ENCODE measurements around the gene UBAC1.
"Not testable (repeated sequence)": the region's sequence is repeated elsewhere in the genome, so short reads cannot be mapped to it uniquely, and the experiment has no call there.

Gene UBAC1

DNA sequence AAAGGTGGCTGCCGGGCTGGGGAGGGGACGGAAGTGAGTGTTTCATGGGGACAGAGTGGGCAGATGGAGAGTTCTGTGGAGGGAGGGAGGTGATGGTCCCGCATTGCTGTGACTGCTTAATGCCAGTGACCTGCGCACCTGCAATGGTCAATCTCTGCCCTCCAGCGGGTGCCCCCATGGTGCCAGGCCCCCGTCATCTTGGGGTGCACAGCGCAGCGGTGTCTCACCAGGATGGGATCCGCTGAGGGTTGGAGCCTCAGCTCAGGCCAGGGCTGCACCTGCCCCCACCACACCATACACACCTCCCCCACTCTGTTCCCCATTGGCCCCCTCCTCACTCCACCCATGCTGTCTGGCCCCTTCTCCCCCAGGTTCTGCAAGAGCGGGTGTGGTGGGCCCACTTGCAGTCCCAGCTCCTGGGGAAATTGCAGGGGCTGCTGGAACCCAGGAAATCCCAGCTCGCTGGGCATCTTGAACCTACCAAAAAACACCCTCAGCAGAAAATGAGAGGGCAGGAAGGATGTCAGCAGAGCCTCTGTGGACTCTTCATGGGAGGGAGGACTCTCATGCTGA, 41.8 kb downstream of the UBAC1 start:
- DNase-seq = no peak

DNA sequence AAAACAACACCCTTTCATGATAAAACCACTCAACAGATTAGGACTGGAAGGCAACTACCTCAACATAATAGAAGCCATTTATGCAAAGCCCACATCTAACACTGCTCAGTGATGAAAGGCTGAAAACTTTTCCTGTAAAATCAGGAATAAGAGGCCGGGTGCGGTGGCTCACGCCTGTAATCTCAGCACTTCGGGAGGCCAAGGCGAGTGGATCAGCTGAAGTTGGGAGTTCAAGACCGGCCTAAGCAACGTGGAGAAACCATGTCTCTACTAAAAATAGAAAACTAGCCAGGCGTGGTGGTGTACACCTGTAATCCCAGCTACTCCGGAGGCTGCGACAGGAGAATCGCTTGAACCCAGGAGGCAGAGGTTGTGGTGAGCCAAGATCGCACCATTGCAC, 44.9 kb downstream of the UBAC1 start:
- not testable (repeated sequence) for DNase-seq

DNA sequence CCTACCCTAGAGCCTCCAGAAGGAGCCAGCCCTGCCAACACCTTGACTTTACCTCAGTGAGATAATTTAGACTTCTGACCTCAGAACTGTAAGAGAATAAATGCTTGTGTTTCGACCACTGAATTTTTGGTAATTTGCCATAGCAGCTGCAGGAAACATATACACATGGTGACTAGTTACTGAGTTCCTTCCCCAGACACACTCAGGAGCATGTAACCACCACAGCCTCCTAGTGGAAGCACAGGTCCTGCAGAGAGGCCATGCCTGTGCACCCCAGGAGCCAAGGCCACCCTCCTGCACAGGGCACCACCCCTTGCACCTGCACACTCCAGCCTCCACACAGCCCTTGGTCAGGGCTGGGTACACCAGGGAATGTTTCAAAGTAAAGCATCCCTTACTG, 46.3 kb downstream of the UBAC1 start:
- DNase-seq = peak; percentile 35

DNA sequence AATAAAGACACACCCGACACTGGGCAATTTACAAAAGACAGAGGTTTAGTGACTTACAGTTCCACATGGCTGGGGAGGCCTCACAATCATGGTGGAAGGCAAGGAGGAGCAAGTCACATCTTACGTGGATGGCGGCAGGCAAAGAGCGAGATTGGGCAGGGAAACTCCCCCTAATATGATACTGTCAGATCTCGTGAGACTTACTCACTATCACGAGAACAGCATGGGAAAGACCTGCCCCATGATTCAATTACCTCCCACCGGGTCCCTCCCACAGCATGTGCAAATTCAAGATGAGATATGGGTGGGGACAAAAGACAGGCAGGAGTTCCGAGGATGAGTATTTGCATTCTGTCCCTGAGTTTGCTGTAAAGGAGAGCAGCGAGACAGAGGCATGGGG, 49.9 kb downstream of the UBAC1 start:
- not testable (repeated sequence) for DNase-seq

DNA sequence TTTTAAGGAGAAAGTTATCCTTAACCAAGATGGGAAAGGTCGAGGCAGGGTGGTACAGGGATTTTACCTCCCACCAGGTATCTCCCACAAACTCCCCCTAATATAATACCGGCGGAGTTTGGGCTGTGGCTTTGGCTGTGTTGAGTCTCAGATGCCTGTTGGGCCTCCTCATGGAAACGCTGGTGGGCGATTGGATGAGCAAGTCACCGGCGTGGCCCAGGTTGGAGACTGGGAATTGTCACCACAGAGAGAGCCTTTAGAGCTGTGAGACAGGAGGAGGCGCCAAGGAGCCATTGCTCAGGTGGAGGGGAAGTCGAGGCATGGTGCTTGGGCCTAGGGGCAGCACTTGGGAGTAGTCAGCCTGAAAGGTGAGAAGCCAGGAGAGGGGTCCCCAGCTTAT, 50.4 kb downstream of the UBAC1 start:
- no peak for DNase-seq

DNA sequence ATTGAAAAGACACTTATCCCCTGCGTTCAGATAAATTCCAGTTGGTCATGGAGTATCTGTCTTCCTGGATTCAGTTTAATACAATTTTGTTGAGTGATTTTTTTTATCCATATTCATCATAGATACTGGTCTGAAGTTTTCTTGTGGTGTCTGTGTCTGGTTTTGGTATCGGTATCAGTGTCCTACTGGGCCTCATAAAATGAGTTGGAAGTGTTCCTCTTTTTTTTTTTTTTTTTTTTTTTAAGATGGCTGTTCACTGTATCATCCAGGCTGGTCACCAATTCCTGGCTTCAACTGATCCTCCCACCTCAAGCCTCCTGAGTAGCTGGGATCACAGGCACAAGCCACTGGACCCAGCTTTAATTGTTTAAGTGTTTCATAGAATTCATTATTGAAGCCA, 51.0 kb downstream of the UBAC1 start:
- no peak for DNase-seq

DNA sequence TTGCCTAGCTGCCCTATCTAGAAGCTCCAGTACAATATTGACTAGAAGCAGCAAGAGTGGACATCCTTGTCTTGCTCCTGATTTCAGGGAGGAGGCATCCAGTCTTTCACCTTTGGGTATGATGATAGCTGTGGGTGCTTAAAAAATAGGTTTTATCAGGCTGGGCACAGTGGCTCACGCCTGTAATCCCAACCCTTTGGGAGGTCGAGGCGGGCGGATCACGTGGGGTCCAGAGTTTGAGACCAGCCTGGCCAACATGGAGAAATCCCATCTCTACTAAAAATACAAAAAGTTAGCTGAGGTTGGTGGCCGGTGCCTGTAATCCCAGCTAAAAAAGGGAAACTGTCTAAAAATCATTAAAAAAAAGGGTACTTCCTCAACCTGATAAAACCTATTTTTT, 51.8 kb downstream of the UBAC1 start:
- DNase-seq = no peak

DNA sequence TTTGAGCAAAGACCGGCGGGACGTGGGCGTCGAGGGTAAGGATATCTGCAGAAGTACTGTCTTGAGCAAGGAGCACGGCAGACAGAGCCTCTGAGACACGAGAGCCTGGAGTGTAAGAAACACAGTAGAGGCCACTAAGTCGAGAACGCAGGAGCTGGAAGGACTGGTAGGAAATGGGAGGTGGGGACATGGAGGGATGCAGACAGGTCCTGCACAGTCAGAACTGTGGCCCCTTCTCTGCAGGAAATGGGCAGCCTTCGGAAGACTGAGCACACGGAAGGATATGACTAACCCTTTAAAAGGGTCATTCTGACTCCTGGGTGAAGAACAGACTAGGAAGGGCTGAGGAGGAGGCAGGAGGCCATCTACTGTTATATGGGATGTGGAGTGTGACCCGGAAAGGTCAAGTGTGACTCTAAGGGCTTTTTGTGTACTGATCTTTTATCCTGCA, 52.4 kb downstream of the UBAC1 start:
- peak; percentile 48 for DNase-seq

DNA sequence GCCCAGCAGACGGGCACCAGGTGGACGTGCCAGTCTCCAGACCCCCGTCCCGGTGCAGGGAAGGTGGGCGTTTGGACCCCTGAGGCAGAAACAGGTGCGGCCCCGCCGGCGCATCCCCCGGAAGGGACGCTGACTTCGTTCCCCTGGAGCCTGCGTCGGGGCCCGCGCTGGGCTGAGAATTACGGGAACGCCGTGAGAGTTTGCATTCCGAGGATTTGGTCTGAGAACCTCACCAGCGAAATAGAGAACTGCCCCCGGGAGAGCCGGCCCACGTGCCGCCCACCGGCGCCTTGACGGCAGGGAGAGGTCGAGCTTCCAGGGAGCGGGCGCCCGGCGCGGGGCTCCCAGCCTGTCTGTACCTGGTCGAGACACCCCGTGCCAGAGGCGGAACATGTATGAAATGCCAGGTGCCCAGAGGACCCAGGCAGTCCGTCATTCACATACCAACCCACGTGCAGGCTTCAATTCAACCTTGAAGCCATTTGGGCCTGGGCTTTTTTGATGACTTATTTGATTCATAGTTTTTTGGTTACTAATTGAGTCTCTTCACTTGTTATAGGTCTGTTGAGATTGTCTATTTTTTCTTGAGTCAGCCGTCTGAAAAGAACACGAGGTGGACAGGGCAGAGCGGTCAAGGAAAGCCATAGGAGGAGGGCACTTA, 53.0 kb downstream of the UBAC1 start:
- DNase-seq = peak; percentile 37

DNA sequence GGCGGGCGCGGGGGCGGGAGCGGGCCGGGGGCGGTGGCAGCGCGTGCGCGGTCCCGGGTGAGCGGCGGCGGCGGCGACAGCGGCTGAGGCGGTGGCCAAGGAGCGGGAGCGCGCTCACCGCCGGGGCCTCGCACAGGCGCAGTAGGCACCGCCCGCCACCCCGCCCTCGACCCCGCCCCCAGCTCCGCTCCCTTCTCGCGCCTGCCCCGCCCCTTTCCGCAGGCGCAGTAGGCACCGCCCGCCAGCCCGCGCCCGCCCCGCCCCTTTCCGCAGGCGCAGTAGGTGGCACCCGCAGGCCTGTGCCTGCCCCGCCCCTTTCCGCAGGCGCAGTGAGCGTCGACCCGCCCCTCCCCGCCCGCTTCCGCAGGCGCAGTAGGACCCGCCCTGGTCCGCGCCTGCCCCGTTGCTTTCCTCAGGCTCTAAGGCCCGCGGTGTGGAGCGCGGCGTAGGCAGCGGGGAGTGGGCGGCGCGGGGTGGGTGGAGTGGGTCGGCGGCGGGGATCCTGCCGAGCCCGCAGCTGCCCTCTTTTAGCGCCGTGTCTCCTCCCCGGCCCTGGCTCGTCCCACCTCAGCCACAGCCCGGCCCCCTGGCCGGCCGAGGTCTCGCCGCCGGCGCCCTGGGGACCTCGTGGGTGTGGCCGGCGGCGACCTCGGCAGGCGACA, 53.6 kb downstream of the UBAC1 start, which contains the start of gene CAMSAP1:
TSS of gene CAMSAP1 (minus strand) at position 116 of the 662 bp plus-strand sequence. CDS start 387 bp downstream, outside the sequence.
- peak; percentile 92 for DNase-seq

DNA sequence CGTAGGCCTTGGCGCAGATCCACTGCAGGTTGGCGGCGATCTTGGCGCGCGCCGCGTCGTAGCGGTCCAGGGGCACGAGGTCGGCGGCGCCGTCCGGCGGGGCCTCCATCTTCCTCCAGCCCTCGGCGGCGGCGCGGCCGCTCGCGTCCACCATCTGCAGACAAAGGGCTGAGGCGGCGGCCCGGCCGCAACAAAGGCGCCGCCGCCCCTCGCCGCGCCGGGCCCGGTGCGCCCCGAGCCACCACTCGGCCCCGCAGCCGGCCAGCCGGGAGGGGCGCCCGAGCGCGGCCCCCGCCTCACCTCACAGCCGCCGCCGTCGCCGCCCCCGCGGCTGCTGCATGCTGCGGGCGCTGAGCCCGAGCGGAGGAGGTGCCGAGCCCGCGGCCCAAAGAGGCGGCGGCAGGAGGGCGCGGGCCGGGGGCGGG, 54.2 kb downstream of the UBAC1 start:
- DNase-seq = peak; percentile 35

DNA sequence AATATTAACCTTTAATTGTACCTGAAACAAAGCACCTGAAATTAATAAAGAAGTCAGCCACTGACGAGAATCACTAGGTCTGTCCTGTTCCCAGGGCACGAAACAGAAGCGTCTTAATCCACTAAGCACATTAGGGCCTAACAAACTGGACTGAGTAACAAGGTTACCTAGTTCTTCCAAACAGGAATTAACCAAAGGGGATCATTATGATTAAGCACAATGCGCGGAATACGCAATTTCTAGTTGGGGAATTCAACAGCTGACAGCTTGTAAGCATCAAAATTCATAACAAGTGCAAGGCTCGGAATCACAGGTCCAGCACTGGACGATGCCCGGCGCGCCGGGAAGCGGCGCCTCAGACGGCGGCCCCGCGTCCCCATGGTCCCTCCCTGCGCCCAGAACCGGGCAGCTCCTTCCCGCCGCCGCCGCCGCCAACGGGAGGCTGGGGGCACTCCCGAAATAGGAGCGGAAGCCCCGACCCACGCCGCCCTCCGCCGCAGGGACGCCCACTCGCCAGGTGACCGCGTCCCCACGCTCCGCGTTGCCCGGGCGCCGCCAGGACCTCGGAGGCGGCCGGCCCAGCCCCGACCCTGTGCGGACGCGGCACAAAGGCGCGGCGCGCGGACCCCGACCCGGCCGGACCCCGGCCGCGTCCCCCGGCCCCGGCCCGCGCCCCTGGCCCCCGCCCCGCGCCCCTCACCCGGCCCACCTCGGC, 54.7 kb downstream of the UBAC1 start:
- DNase-seq = peak; percentile 52

DNA sequence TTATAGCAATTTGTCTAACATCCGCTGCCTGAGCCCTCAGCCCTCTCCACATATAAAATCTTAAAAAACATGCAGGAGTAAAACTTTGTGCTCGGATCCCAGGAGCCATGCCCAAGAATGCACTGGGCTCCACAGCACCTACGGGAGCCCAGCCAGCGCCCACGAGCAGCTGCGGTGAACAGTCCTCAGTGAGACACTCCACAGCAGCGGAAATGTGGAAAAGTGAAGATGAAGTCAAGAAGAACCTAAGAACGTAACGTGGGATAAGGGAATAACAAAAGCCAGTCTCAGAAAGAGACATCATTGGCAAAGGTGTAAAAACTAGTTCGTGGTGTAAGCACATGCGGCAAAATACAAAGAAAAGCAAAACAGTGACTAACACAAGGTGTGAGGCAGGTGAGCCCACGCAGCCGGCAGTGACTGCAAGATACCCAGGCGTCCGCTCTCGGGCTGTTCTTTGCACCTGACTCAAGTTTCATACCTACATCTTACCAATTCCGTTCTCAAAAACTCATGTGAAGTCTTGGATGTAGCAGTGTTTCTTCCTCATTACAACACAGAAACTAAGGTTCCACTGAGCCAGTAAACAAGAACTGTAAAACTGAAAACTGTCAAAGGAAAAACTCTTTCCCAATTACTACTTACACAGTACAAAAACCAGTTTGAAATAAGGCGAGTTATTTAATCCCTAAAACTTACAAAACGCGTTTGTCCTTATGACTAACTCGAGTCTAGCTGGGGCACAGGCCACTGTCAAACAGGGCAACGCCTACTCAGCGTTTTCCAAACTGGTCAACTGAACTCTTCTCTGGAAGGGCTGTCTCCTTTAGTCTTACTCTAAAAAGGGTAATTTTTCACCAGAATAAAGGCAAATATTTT, 55.6 kb downstream of the UBAC1 start:
- peak; percentile 43 for DNase-seq

DNA sequence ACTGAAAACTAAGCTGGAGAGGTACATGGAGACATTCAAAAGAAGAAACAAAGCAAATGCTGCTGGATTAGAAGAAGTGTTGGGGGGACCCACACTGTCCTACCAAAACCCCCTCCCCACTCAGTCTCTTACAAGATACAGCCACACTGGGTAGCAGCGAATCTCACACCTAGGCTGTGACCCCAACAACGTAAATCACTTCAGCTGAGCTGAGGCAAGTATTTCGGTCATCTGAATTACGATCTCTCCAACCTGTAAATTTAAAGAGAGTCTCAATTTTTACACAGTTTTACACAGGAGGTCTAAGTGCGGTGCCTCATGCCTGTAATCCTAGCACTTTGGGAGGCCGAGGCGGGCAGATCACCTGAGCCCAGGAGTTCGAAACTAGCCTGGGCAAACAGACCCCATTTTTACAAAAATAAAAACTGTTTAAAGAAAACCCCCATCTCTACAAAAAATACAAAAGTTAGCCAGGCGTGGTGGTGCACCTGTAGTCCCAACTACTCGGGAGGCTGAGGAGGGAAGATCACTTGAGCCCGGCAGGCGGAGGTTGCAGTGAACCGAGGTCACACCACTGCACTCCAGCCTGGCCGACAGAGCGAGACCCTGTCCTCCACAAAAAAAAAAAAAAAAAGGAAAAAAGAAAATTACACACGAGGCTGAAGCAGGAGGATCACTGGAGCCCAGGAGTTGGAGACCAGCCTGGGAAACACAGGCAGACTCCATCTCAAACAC, 57.2 kb downstream of the UBAC1 start:
- DNase-seq = no peak

DNA sequence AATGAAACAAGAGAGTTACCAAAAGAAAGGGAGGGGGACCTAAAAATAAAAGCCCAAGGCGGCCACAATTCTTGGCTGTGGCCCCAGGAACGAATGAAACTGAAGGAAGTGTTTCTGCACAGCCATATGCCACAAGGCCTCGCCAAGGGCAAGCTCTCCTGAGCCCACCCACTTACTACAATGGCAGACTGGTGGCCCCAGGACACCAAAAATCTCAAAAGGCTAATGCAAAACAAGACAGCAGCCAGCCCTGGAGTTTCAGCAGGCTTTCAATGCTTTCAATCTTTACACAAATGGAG, 57.9 kb downstream of the UBAC1 start:
- DNase-seq = no peak

DNA sequence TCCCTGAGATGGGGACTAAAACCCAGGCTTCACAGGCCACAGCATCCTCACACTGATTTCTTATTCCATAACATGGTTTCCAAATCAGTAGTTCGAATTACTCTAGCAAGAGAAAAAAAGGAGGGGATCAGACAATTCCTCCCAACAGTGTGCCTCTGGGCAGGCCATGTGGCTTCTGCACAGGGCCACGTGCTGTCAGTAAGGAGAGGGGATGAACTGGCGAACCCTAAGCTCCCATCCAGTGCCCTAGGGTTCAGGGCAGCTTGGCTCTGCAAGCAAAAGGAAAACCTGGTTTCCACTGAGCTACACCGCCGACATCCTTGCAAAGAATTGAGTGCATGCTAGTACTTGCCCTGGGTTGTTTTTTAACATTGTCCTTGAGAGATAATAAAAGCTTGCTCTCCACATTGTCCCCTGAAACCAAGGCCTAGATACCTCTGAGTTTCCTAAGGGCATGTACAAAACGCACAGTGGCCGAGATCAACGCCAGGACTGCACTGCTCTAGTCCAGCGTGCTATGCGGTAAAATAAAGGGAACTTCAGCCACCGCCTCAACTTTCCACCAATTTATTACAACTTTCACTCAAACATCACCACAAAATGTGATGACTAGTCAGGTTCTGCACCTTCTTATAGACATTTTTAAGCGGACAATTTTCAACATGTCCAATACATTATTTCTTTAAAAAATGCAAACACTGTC, 58.4 kb downstream of the UBAC1 start:
- no peak for DNase-seq

DNA sequence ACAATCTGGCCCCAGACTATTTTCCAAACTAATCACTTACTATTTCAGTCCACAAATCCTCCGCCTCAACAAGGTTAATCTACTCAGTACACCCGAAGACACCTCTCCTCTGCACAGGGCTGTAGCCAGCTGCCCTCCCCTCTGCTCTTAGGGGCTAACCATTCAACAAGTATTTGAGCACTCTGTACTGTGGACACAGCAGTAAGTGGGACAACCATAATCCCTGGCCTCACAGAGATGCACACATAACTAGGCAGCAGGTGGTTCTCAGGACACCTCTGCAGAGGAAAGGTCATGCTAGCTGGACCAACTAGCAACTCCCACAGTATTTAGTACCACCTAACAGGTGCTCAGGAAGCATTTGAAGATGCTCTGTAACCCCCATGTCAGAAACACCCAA, 59.3 kb downstream of the UBAC1 start:
- DNase-seq = no peak

DNA sequence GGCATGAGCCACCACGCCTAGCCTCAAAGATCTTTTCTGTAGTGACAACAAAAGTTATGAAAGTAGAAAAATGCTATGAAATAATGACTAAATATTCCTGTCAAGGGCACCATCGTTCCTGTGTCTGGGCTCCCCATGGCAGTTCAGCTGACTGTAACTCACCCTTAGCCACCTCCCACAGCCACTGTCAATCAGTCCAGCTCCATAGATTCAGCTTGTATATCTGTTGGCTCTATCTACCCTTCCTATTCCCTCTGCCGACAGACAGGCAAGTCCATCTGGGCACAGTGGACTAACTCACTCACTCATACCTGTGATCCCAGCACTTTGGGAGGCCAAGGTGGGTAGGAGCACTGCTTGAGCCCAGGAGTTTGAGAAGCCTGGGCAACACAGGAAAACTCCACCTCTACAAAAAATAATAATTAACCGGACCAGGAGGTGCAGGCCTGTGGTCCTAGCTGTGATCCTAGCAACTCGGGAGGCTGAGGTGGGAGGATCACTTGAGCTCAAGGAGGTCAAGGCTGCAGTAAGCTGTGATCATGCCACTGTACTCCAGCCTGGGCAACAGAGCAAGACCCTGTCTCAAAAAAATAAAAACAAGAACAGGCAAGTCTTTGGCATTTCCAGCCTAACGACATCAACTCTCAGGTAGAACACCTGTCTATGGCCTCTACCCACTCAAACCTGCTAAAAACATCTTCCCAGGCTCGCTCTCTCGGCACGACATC, 60.0 kb downstream of the UBAC1 start:
- no peak for DNase-seq

DNA sequence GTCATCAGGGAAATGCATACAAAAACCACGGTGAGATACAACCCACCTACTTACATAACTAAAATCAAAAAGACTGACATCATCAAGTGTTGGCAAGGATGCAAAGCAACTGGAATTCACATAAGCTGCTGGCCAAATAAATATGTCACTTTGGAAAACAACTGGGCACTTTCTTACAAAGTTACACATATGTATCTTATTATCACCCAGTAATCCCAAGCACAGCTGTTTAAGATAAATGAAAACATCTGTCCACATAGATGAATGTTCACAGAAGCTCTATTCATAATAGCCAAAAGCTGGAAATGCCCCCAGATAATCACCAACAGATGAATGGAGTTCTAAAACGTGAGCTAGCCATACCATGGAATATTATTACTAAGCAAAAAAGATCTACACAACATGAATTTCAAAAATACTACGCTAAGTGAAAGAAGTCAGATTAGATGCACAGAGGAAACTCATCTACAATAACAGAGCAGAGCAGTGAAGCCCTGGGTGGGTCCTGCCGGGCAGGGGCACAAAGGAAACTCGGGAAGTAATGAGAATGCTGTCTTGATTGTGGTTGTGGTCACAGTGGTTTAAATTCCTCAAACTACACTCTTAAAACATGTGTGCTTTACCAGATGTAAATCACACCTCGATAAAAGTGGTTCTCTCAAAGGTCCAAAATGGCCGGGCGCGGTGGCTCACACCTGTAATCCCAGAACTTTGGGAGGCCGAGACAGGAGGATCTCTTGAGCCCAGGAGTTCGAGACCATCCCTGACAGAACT, 62.4 kb downstream of the UBAC1 start:
- DNase-seq = peak; percentile 46

DNA sequence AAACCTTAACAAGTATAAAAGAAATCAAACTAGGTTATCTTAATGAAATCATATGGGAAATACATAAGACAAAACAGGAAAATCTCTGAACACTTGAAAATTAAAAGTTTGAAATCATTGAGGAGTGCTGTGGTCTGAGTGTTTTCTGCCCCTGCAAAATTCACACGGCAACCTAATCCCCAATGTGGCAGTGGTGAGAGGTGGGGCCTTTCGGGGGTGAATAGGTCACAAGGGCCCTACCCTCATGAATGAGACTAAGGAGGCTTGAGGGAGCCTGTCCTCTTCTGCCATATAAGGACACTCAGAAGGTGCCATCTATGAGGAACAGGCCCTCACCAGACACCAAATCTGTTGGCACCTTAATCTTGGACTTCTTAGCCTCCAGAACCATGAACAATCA, 64.5 kb downstream of the UBAC1 start:
- DNase-seq = no peak

Data from EL (cell line).